ENCODE data around the gene ERC2.

DNA sequence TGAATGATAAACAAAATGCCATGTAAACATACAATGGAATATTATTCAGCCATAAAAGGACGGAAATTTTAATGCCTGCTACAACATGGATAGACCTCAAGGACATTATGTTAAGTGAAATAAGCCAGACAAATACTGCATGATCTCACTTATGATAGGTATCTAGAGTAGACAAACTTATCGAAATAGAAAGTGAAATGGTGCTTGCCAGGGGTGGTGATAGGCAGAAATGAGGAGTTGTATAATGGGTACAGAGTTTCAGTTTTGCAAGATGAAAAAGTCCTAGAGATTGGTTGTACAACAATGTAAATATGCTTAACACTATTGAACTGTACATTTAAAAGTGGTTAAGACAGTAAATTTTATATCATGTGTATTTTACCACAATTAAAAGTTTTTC lies 287.8 kb downstream of the ERC2 start:
- TF ChIP-seq, protein P1, sequence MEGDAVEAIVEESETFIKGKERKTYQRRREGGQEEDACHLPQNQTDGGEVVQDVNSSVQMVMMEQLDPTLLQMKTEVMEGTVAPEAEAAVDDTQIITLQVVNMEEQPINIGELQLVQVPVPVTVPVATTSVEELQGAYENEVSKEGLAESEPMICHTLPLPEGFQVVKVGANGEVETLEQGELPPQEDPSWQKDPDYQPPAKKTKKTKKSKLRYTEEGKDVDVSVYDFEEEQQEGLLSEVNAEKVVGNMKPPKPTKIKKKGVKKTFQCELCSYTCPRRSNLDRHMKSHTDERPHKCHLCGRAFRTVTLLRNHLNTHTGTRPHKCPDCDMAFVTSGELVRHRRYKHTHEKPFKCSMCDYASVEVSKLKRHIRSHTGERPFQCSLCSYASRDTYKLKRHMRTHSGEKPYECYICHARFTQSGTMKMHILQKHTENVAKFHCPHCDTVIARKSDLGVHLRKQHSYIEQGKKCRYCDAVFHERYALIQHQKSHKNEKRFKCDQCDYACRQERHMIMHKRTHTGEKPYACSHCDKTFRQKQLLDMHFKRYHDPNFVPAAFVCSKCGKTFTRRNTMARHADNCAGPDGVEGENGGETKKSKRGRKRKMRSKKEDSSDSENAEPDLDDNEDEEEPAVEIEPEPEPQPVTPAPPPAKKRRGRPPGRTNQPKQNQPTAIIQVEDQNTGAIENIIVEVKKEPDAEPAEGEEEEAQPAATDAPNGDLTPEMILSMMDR (IDR thresholded peaks at IDR 0.05), result no peak
- TF ChIP-seq EP300 (IDR thresholded peaks at IDR 0.05) (no peak), CHD2 (IDR thresholded peaks at IDR 0.05; ENCODE audit: low read length, partially characterized antibody) (no peak), RAD21 (conservative IDR thresholded peaks at IDR 0.05 in 1 of 2, IDR thresholded peaks at IDR 0.05 in 1 of 2) (no peak), RCOR1 (IDR thresholded peaks at IDR 0.05; ENCODE audit: low read depth, low read length) (no peak), MAFK (IDR thresholded peaks at IDR 0.05; ENCODE audit: partially characterized antibody) (no peak), MAZ (IDR thresholded peaks at IDR 0.05; ENCODE audit: borderline replicate concordance, low read depth, low read length) (no peak), BHLHE40 (IDR thresholded peaks at IDR 0.05; ENCODE audit: low read depth, low read length) (no peak), KDM1A (IDR thresholded peaks at IDR 0.05; ENCODE audit: low read depth) (no peak), MYC (IDR thresholded peaks at IDR 0.05; ENCODE audit: borderline replicate concordance, low read length) (no peak), POLR2A (IDR thresholded peaks at IDR 0.05; ENCODE audit: low read length) (no peak), HOXB5 (CRISPR knock-in tag; IDR thresholded peaks at IDR 0.05) (no peak)
- TF ChIP-seq, protein P2, sequence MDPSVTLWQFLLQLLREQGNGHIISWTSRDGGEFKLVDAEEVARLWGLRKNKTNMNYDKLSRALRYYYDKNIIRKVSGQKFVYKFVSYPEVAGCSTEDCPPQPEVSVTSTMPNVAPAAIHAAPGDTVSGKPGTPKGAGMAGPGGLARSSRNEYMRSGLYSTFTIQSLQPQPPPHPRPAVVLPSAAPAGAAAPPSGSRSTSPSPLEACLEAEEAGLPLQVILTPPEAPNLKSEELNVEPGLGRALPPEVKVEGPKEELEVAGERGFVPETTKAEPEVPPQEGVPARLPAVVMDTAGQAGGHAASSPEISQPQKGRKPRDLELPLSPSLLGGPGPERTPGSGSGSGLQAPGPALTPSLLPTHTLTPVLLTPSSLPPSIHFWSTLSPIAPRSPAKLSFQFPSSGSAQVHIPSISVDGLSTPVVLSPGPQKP (IDR thresholded peaks at IDR 0.05; ENCODE audit: low read depth, low read length), result no peak
- TF ChIP-seq, protein P3, sequence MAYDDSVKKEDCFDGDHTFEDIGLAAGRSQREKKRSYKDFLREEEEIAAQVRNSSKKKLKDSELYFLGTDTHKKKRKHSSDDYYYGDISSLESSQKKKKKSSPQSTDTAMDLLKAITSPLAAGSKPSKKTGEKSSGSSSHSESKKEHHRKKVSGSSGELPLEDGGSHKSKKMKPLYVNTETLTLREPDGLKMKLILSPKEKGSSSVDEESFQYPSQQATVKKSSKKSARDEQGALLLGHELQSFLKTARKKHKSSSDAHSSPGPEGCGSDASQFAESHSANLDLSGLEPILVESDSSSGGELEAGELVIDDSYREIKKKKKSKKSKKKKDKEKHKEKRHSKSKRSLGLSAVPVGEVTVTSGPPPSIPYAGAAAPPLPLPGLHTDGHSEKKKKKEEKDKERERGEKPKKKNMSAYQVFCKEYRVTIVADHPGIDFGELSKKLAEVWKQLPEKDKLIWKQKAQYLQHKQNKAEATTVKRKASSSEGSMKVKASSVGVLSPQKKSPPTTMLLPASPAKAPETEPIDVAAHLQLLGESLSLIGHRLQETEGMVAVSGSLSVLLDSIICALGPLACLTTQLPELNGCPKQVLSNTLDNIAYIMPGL (CRISPR knock-in tag; IDR thresholded peaks at IDR 0.05; ENCODE audit: borderline replicate concordance), result no peak
